GM12878 (cell line): Measurements from ENCODE around the gene SORCS2. TPM values are rescaled to one million over a fixed set of nuclear protein-coding genes. Genes with fewer than 3 reads are reported as not detected.

Source experiments
- ATAC-seq: fragments of 200-7000 bp; cut with Tn5 transposase; 3 replicates; pipeline ENCODE4 v1.9.1; 2020; ENCODE audit warnings: mild to moderate bottlenecking, moderate library complexity
- BruUV-seq: library from RNA; stranded (reverse); fragments of 400-500 nt; replicated peaks from 2 replicates; lab custom pipeline; 2021; lab: Mats Ljungman, UMichigan
- CTCF ChIA-PET: fragments of 300-600 bp; sonication (Branson Sonifier 250); formaldehyde crosslinking; extraction: SDS; loops from one replicate; lab custom pipeline; 2021; ENCODE audit warnings: inconsistent platforms; lab: Yijun Ruan, JAX
- POLR2A ChIA-PET: fragments of 350-600 bp; formaldehyde crosslinking; extraction: SDS; loops from one replicate; lab custom pipeline; 2021; ENCODE audit warnings: inconsistent platforms; lab: Charles Lee
- RAD21 ChIA-PET: fragments of 300-600 bp; sonication (Branson Sonifier 250); formaldehyde crosslinking; loops from one replicate; lab custom pipeline; 2023; ENCODE audit warnings: antibody characterized with exemption; ENCODE audit not compliant: unreplicated experiment; lab: Charles Lee
- SMC1A ChIA-PET: fragments of 300-600 bp; sonication (Branson Sonifier 250); formaldehyde crosslinking; loops from one replicate; lab custom pipeline; 2023; ENCODE audit not compliant: unreplicated experiment, uncharacterized antibody; lab: Charles Lee
- DNase-seq: peaks from one replicate; pipeline ENCODE4 v3.0.0-alpha.2; 2011; ENCODE audit warnings: low read depth, low spot score
- FAIRE-seq: peaks from 3 replicates; lab custom pipeline; 2011; peaks lifted over from hg19 to GRCh38; lab: Jason Lieb, UNC
- H2AFZ ChIP-seq: 2 replicates; pipeline ENCODE4 v1.6.0; 2011; ENCODE audit warnings: low read depth, low read length, control low read depth; ENCODE audit not compliant: control insufficient read depth
- H3K27ac ChIP-seq: 2 replicates; pipeline ENCODE4 v1.5.1; 2011; ENCODE audit warnings: control low read depth; ENCODE audit not compliant: control insufficient read depth, insufficient read depth
- H3K27me3 ChIP-seq, 2 experiments: replicated peaks in 1 of 2; 2 replicates each; pipeline versions ENCODE4 v1.6.0 to v1.6.1; 2011; ENCODE audit warnings: low read length in 1 of 2; ENCODE audit not compliant: control insufficient read depth in 2 of 2, insufficient read depth in 2 of 2
- H3K36me3 ChIP-seq, 2 experiments: 2 replicates each; pipeline ENCODE4 v1.5.1; 2011; ENCODE audit warnings: low read length in 1 of 2; ENCODE audit not compliant: control insufficient read depth in 2 of 2, insufficient read depth in 2 of 2
- H3K4me1 ChIP-seq: 2 replicates; pipeline ENCODE4 v1.6.1; 2011; ENCODE audit warnings: mild to moderate bottlenecking, low read length, moderate library complexity, mixed read lengths; ENCODE audit not compliant: control insufficient read depth, insufficient read depth
- H3K4me2 ChIP-seq: 2 replicates; pipeline ENCODE4 v1.6.0; 2011; ENCODE audit warnings: control low read depth; ENCODE audit not compliant: control insufficient read depth, insufficient read depth
- H3K4me3 ChIP-seq: fragments of 200-600 bp; sonication (generic); 2 replicates; pipeline ENCODE4 v1.5.1; 2016
- H3K79me2 ChIP-seq: 2 replicates; pipeline ENCODE4 v1.6.0; 2011; ENCODE audit warnings: low read length; ENCODE audit not compliant: control insufficient read depth, insufficient read depth
- H3K9ac ChIP-seq: 2 replicates; pipeline ENCODE4 v1.8.0; 2011; ENCODE audit warnings: low read length, control low read depth, mixed read lengths; ENCODE audit not compliant: control insufficient read depth, insufficient read depth
- H3K9me3 ChIP-seq: replicated peaks from 3 replicates; pipeline ENCODE4 v1.5.1; 2011; ENCODE audit warnings: mild to moderate bottlenecking, low read length; ENCODE audit not compliant: control insufficient read depth, insufficient read depth
- H4K20me1 ChIP-seq: 2 replicates; pipeline ENCODE4 v1.6.0; 2011; ENCODE audit not compliant: control insufficient read depth, insufficient read depth
- GABPA ChIP-seq: IDR thresholded peaks from 2 replicates; pipeline ENCODE4 v1.6.1; 2014; ENCODE audit warnings: antibody characterized with exemption, low read depth, mild to moderate bottlenecking, inconsistent platforms
- REST ChIP-seq: IDR thresholded peaks from 2 replicates; pipeline ENCODE4 v1.6.1; 2012; ENCODE audit warnings: mild to moderate bottlenecking, low read depth, low read length
- STAT1 ChIP-seq: fragments of 450-650 bp; conservative IDR thresholded peaks from 2 replicates; pipeline ENCODE4 v1.6.1; 2014; ENCODE audit warnings: antibody characterized with exemption, mild to moderate bottlenecking
- TARDBP ChIP-seq: IDR thresholded peaks from 2 replicates; pipeline ENCODE4 v1.6.1; 2016; ENCODE audit warnings: borderline replicate concordance
- YBX1 ChIP-seq: fragments of 450-650 bp; IDR thresholded peaks from 2 replicates; pipeline ENCODE4 v1.6.1; 2016; ENCODE audit warnings: antibody characterized with exemption
- WGBS: methylation state at CpG from one replicate; pipeline ENCODE4 v1.1.6; 2016; ENCODE audit warnings: low lambda C conversion rate; ENCODE audit not compliant: insufficient replicate concordance, insufficient coverage; ENCODE audit errors: missing lambda C conversion rate; 5-methylcytosine and 5-hydroxymethylcytosine counted together
- in situ Hi-C: fragments of 300-500 bp; cut with MboI; formaldehyde crosslinking; loops from 9 replicates; pipeline ENCODE4 v1.14.3; 2018; ENCODE audit warnings: mixed read lengths
- intact Hi-C: fragments of 100-400 bp; cut with micrococcal nuclease; formaldehyde crosslinking; loops from one replicate; pipeline ENCODE4 v1.14.2; 2022; ENCODE audit not compliant: unreplicated experiment
- polyA plus RNA-seq, 11 experiments: library from polyadenylated mRNA; depleted of rRNA in 4 of 11; unstranded in 6 of 11; stranded (reverse) in 5 of 11; fragments of >200 nt; fragmentation: Nextera tagmentation in 4 of 11; fragmentation: Illumina TruSeq in 1 of 11; extraction: Ambion mirVana in 4 of 11; extraction: Trizol in 1 of 11; gene quantifications; 1 replicate in 1 of 11; 2 replicates in 10 of 11; pipeline versions ENCODE4 v1.2.1 to v1.2.3, GENCODE V29; 2011 to 2016; ENCODE audit warnings: inconsistent platforms in 2 of 11, missing spikeins in 2 of 11, low read depth in 1 of 11
- total RNA-seq, 4 experiments: library from RNA; depleted of rRNA in 3 of 4; stranded (reverse); fragments of >200 nt in 3 of 4; fragmentation: Illumina TruSeq in 1 of 4; extraction: Trizol in 1 of 4; gene quantifications; 2 replicates each; pipeline versions ENCODE4 v1.2.1 to v1.2.3, GENCODE V29; 2013 to 2021

The SORCS2 gene
- total and polyA plus RNA-seq, 10 of the 15 experiments (the other 5 are each of a cell fraction or from before 2014, with no cell fraction given): 0.01 to 0.15 (median 0.05) TPM; not detected in 5

GRCh38 chr4:7559741-7560395 is 367.5 kb downstream of the SORCS2 start:
- no peaks in the 10 kb centered on the region for H3K79me2 ChIP-seq
- 42% methylated on average over 16 of the region's 16 CpGs for WGBS
- H3K4me3 ChIP-seq: no peak overlapping the region
- H3K27me3 ChIP-seq: no peaks in the 10 kb centered on the region
- TF ChIP-seq GABPA (no peak), STAT1 (no peak), TARDBP (no peak), YBX1 (no peak), REST (no peak)
- ATAC-seq (no peak), DNase-seq (no peak), FAIRE-seq (no peak)
- ChIA-PET RAD21 (no interaction called here), CTCF (no interaction called here), POLR2A (no interaction called here), SMC1A (no interaction called here)
- intact Hi-C loops (no loop called here), in situ Hi-C loops (no loop called here)
- no peaks in the 10 kb centered on the region for H3K4me1 ChIP-seq
- no peak overlapping the region for H3K27ac ChIP-seq
- H3K9ac ChIP-seq: no peak overlapping the region
- no TSS peak for BruUV-seq
- H3K36me3 ChIP-seq: no peaks in the 10 kb centered on the region
- H2AFZ ChIP-seq: no peak overlapping the region
- H3K4me2 ChIP-seq: no peak overlapping the region
- no peaks in the 10 kb centered on the region for H4K20me1 ChIP-seq
- H3K9me3 ChIP-seq: no peaks in the 10 kb centered on the region; the same call in 2 of the 3 replicates
